Measurements from ENCODE around the gene MATK.

The MATK gene

DNA sequence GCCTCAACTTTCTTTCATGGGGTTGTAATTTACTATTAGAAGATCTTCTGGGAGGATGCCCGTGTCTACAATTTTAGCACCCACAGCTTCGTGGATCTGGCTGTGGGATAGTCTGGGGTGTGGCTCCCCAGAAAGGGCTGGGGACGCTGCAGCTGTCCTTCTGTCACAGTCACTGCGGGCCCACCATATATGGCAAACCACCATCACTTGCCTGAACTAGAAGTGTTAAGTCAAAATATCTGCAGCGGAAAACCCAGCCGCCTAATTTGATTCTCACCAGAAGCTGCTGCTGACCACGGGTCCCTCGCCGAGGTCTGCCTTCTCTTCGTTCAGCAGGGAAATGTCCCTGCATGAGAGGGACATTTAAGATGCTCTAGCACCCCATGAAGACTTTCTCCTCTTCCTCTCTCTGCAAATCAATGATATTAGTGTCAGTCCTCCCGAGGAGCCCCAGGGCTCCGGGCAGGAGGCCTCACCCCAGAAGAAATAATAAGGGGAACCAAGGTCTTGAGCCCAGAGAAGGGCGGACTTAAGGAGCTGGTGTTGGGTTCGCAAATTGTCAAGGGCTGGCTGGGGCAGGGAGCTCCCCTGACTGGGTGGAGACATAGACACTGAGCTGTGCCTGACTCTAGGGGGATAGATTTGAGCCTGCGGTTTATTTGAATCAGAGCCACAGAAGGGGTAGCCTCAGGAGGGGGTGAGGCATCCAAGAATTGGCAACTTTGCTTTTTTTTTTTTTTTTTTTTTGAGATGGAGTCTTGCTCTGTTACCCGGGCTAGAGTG is 3.0 kb upstream of the MATK start:
- peak; percentile 21 for DNase-seq

- DNase-seq, result peak; percentile 66
Measured at GRCh38 chr19:3785451-3785937, 687 bp downstream of the MATK start.

DNA sequence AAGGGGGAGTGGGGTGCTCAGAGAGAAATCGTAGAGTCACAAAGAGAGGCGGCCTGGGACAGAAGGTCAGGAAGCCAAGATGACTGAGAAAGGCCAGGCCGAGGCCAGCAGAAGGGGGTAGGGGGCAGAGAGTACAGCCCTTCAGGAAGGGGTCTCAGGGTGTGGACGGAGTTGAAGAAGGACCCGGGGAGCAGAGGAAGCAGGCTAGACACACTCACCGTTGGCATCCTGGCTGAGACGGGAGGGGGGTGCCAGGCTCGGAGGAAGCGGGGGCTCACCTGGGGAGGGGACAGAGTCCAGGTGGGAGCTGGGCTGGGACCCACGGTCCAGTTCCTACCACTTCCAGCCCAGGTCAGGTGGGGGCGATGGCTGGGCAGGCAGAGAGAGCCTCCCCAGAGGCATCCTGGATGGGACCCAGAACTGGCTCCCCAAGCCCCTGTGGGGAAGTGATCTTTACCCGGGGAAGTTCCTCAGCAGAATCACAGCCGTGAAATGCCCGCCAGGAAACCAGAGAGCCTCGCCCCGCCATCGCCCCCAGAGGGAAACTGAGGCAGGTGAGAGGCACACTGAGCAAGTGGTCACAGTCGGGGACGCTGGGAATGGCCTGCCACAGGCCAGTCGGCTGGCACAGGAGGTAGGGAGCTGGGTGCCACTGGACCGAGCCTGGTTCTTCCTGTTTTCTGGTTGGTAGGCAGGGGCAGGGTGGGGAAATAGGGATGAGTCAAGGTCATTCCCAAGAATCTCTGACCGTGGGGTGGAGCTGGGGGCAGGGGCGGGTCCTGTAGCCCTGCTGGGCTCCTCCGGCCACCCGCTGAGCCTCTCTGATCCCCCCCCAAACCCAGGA is 1.4 kb downstream of the MATK start:
- no peak for DNase-seq

DNA sequence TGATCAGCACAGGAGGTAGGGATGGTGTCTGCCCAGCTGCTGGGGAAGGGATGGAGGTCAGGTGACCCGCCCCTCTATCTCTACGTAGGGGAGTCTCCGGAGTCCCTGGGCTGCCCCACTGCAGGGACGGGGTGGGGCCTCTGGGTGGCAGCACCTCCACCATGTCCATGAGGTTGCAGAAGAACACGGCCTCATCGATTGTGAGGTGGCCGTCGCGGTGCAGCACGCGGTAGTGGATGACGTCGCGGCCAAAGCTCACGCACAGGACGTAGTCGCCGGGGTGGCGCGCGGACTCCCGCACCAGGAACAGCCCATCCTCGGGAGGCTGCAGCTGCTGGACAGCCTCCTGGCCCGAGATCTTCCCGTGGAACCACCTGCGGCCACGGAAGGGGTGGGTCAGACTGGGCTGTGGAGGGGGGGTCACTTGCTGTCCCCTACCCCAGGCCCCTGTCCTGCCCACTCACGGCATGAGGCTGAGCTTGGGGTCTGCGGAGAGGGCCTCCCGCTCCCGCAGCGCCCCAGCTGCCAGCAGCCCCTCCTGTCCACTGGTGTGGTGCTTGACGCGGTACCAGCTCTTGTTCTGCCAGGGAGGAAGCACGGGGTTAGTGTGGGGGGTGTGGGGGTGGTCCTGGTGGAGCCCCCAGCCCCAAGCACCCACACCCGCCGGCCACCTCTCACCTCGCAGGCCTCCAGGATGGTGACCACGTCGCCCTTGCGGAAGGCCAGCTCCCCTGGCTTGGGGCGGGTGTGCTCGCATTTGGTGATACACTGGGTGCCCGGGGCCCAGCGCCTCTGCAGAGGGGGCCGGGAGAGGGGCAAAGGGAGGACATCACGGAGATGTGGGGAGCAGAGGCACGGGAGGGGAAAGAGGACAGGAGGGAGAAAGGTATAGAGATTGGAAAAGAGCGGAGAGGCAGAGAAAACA is 2.3 kb downstream of the MATK start:
- DNase-seq, result peak; percentile 68

- DNase-seq, result no peak
Measured at GRCh38 chr19:3782903-3783302, 3.3 kb downstream of the MATK start.

GRCh38 chr19:3782330-3782729 is 3.9 kb downstream of the MATK start:
- DNase-seq, result no peak

- DNase-seq, result no peak
Measured at GRCh38 chr19:3781603-3782002, 4.6 kb downstream of the MATK start.

- peak; percentile 43 for DNase-seq
Measured at GRCh38 chr19:3780786-3781304, 5.3 kb downstream of the MATK start.

DNA sequence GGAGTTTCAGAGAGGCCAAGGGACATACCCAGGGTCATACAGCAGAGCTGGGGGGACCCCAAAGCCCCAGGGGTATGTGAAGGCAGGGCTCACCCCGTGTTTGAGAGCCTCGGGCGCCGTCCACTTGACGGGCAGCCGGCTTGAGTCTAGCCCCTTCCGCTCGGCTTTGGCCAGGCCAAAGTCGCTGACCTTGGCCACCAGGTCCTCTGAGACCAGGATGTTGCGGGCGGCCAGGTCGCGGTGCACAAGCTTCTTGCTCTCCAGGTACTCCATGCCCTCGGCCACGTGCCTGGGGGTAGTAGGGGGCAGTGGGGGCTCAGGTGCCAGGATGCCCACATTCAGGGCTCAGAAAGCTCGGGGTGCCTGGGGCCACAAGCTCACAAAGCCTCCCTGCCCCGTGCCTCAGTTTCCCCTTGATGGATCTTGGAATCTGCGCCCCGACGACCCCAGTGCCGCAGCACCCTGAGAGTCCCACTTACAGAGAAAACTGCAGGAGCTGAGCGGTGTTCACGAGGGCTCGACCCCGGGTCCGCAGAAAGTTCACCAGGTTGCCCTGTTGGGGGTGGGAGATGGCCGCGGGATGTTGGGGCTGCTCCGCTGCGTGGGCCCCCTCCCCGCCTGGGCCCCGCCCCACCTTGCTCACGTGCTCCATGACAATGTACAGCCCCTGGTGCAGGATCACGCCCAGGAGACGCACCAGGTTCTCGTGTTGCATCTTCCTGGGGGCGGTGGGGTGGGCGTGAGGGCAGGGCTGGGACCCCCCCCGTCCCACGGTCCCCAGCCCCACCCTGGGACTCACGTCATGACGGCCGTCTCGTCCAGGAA is 7.1 kb downstream of the MATK start:
- DNase-seq, result no peak

DNA sequence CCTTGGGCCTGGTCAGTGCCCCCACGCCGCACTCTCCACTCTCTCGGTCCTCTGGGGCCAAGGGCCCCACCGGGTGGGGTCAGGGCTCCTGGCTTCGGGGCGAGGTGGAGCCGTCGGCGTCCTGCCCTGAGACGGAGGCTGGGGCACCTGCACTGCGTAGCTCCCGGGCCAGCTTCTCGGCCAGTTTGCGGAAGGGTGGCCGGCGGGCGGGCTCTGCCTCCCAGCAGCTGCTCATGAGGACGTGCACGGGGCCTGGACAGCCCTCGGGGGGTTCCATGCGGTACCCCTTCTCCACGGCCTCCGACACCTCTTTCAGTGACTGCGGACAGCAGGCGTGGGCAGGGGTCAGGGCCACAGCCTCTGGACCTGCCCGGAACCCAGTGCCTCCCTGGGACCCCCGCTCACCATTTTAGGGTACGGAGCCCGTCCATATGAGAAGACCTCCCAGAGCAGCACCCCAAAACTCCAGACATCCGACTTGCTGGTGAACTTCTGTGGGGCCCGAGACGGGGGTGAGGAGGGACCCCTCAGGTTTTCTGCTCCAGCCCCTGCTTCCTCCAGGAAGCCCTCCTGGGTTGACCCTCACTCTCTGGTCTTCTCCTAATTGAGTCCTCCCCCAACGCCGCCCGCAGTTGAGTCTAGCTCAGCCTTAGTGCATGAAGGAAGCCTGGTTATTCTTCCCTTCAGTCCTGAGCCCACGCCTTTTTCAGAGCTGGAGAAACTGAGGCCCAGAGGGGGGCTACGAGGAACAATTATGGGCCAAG is 7.9 kb downstream of the MATK start:
- no peak for DNase-seq

DNA sequence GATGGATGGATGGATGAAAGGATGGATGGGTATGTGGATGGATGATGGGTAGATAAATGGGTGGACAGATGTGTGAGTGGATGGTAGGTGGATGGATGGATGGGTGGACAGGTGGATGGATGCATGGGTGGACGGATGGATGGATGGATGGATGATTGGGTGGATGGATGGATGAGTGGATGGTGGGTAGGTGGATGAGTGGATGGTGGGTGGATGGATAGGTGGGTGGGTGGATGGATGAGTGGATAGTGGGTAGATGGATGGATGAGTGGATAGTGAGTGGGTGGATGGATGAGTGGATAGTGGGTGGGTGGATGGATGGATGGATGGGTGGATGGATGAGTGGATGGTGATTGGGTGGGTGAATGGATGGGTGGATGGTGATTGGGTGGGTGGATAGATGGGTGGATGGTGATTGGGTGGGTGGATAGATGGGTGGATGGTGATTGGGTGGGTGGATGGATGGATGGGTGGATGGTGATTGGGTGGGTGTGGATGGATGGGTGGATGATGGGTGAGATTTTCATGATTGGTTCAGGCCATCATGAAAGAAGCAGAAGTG is 9.6 kb downstream of the MATK start:
- no peak for DNase-seq

- DNase-seq, result no peak
Measured at GRCh38 chr19:3775831-3776230, 10.3 kb downstream of the MATK start.

DNA sequence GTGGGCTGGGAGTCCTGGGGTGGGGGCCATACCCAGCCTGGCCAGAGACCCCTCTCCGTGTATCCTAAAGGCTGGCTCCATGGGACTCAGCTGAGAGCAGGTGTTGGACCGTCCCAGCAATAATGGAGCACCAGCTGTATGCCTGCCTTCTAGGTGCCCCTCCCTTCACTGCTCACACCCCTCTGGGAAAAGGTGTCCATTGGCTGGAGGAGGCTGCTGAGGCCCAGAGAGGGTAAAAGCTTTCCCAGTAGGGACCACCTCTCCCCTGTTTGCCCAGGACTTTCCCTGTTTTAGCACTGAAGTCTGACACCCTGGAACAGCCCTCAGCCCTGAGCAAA is 10.8 kb downstream of the MATK start:
- DNase-seq, result no peak

DNA sequence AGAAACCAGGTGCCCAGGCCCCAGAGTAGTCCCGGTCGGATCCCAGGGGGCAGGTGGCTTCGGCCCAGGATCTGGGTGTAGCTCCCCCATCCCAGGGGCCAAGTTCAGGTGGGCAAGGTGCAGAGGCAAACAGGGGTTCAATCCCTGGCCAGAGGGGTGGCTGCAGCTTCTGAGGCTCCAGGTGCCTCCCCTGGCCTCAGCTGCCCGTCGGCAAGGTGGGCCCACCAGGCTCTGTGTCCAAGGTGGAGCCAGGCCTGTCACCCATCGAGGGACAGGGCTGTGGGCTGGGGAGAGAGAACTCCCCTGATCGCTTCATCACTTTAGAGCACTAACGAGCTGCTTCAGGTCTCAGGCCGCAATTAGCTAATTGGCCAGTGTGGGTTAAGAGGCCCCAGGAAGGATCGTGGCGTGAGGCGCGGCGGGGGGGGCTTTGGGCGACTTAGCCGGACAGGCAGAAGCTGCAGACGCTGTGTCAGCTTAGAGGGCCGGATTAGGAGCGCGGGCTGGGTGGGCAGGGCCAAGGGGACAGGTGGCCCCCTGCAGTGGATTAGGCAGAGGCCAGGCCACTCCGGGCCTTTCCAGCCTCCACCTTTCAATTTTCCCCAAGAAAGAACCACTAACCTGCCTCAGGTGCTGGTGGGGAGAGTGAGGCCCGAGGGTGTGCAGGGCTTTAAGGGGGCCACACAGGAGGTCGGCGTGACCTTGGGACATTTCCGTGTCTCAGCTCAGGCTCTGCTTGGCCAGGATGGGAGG is 11.4 kb downstream of the MATK start:
- DNase-seq, result no peak

GRCh38 chr19:3773814-3774515 is 12.2 kb downstream of the MATK start:
- no peak for DNase-seq

GRCh38 chr19:3771906-3772455 is 14.2 kb downstream of the MATK start, which contains the start of gene RAX2:
Gene RAX2, minus strand, starts transcription at chr19:3772228. Its CDS starts 486 bp downstream, at chr19:3771742.
- DNase-seq, result no peak

GRCh38 chr19:3771000-3771905 is 14.9 kb downstream of the MATK start:
- no peak for DNase-seq

Data from hematopoietic multipotent progenitor cell treated with erythropoietin and hydrocortisone succinate and interleukin-3 and kit ligand, for 4 days (in vitro differentiated cells).